ENCODE measurements around the gene ATP5F1D. TPM values are rescaled to one million over a fixed set of nuclear protein-coding genes. Genes with fewer than 3 reads are reported as not detected.

ATP5F1D gene
- total and polyA plus RNA-seq, 9 donors, result 1.3 to 218 (median 138) TPM

DNA sequence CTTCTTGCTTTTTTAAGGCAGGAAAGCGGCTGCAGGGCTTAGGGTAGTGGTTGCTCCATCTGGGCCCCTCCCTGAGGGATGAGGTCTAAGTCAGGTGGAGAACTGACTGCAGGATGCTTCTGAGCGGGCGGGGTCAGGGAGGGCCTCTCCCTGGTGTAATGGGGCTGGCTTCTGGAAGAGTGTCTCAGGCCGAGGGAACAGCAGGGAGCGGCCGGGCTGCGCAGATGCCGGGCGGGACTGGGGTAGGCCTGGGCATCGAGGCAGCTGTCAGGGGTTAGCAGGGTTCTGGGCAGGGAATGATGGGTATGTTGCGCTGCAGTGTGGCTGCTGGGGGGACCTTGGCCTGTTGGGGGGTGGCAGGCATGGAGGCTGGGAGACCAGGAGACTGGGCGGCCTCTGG lies 36.5 kb downstream of the ATP5F1D start:
- TF ChIP-seq POLR2A (IDR thresholded peaks at IDR 0.05) (no peak), EP300 (IDR thresholded peaks at IDR 0.05) (no peak)
- TF ChIP-seq, protein P1, sequence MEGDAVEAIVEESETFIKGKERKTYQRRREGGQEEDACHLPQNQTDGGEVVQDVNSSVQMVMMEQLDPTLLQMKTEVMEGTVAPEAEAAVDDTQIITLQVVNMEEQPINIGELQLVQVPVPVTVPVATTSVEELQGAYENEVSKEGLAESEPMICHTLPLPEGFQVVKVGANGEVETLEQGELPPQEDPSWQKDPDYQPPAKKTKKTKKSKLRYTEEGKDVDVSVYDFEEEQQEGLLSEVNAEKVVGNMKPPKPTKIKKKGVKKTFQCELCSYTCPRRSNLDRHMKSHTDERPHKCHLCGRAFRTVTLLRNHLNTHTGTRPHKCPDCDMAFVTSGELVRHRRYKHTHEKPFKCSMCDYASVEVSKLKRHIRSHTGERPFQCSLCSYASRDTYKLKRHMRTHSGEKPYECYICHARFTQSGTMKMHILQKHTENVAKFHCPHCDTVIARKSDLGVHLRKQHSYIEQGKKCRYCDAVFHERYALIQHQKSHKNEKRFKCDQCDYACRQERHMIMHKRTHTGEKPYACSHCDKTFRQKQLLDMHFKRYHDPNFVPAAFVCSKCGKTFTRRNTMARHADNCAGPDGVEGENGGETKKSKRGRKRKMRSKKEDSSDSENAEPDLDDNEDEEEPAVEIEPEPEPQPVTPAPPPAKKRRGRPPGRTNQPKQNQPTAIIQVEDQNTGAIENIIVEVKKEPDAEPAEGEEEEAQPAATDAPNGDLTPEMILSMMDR (IDR thresholded peaks at IDR 0.05), result no peak
- Histone ChIP-seq H3K9me3 (no peaks in the 10 kb centered on the region), H3K27me3 (no peaks in the 10 kb centered on the region), H3K4me3 (no peak overlapping the region), H3K4me1 (ENCODE audit: insufficient read depth) (peaks cover 14% of the 10 kb centered on the region), H3K27ac (no peak overlapping the region), H3K36me3 (no peaks in the 10 kb centered on the region)
- 81 to 89% (median 81%) methylated on average over 12 of the region's 12 CpGs for WGBS, 3 donors
- intact Hi-C loops (cut with DNase I), result loop anchor here in 1 of 4 donors (10.0 kb wide), 1 partner anchor 107 kb away; the partner anchor contains the start of gene NDUFS7
- DNase-seq, result peak in 1 of 5 donors; percentile 33

DNA sequence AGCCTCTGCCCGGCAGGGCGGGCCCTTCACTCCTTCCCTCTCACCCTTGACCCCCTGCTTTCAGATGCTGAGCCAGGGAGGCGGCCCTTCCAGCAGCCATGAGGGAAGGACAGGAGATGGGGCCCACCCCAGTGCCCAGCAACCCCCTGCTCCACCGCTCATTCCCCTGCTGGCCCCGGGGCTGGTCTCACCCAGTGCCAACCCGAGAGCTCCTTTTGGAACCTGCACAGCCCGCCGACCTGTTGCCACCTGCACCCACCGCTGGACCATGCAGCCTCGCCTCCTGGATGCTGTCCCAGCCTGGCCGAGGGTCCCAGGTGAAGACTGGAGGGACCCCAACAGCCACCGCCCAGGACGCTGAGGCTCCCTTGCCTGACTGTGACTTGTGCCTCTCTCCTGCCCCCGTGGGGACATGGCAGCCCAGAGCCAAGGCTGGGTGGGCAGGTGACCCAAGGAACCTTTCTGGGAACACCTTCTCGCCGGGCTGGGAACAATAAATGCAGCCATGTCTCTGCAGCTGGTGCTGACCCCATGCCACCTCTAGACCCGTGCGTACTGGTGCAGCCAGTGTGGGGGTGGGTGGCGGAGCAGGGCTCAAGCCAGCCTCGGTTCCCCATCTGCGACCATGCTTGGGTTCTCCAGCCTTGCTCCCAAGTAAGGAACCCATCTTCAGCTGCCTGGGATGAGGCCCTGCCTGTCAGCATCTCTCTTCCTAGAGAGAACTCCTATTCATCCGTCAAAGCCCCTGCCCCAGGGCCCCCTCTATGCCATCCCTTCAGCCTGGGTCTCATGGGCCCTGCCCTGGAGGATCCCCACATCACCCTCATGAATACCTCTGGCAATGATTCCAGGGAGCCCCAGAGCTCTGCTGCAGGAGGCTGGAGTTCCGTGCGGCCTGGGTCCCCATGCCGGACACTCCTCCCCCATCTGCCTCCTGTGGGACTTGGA lies 37.4 kb downstream of the ATP5F1D start:
- 76 to 84% (median 80%) methylated on average over 25 of the region's 25 CpGs for WGBS, 3 donors
- TF ChIP-seq, protein P1 (IDR thresholded peaks at IDR 0.05), result no peak
- TF ChIP-seq EP300 (IDR thresholded peaks at IDR 0.05) (no peak), POLR2A (IDR thresholded peaks at IDR 0.05) (no peak)
- intact Hi-C loops (cut with DNase I), result loop anchor here in 1 of 4 donors (10.0 kb wide), 1 partner anchor 106 kb away; the partner anchor contains the start of gene NDUFS7
- Histone ChIP-seq H3K4me3 (no peak overlapping the region), H3K27me3 (no peaks in the 10 kb centered on the region), H3K4me1 (ENCODE audit: insufficient read depth) (peaks cover 8% of the 10 kb centered on the region), H3K9me3 (no peaks in the 10 kb centered on the region), H3K27ac (no peak overlapping the region), H3K36me3 (no peaks in the 10 kb centered on the region)
- peak in 3 of 5 donors; percentile 31 to 59 (median 44) for DNase-seq

DNA sequence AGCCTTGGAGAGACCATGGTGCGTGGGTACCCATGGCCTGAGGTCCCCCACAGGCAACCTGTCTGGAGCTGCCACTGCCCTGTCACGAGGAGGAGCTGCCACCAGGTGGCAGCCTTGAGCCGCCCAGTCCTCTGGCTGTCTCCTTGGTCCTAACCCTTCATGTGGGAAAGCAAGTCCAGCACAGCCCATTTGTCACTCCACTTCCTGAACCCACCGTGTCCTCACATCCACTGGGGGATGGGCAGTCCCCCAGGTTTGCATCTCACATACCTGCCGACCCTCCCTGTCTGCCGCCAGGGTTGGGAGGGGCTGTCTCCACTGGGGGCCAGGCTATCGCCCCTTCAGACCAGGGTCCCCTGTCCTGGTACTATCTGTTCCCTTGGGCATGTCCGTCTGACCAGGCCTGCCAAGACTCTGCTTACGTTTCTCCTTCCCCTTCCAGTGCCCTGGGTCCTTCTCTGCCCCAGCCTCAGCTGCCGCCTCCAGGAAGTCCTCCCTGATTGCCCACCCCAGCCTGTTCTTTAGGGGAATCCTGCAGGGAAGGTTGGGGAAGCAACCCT lies 38.3 kb downstream of the ATP5F1D start:
- TF ChIP-seq POLR2A (IDR thresholded peaks at IDR 0.05) (no peak), EP300 (IDR thresholded peaks at IDR 0.05) (no peak)
- TF ChIP-seq, protein P1 (IDR thresholded peaks at IDR 0.05), result peak; percentile 85 to 95 (median 90)
- intact Hi-C loops (cut with DNase I), result loop anchor here in 3 of 4 donors (10.0 kb wide), 3 partner anchors 55 to 165 kb away; partner anchors contain the start of gene NDUFS7 (in 1 of the 3)
- Histone ChIP-seq H3K4me3 (no peak overlapping the region), H3K27ac (no peak overlapping the region), H3K27me3 (no peaks in the 10 kb centered on the region), H3K4me1 (ENCODE audit: insufficient read depth) (peaks cover 5% of the 10 kb centered on the region), H3K9me3 (no peaks in the 10 kb centered on the region), H3K36me3 (no peaks in the 10 kb centered on the region)
- DNase-seq, result peak; percentile 74 to 90 (median 85)
- 27 to 30% (median 27%) methylated on average over 10 of the region's 10 CpGs for WGBS, 3 donors
